NCI-H2227 (cell line): ENCODE results near the gene NHS.
A peak's percentile ranks its signal among the peaks of the same experiment; 100 is the strongest.
"Not testable (repeated sequence)": the region's sequence is repeated elsewhere in the genome, so short reads cannot be mapped to it uniquely, and the experiment has no call there.

Source experiments
- DNase-seq: peaks from one replicate; lab custom pipeline; 2025; ENCODE audit not compliant: unreplicated experiment; lab: John Stamatoyannopoulos, UW

The NHS gene

GRCh38 chrX:17544821-17545220, 169.8 kb downstream of the NHS start:
- DNase-seq, result no peak

- DNase-seq, result no peak
Measured at GRCh38 chrX:17546356-17546755, 171.4 kb downstream of the NHS start.

- DNase-seq, result peak; percentile 8
Measured at GRCh38 chrX:17547658-17548057, 172.7 kb downstream of the NHS start.

GRCh38 chrX:17549107-17549651, 174.2 kb downstream of the NHS start:
- DNase-seq, result peak; percentile 45

GRCh38 chrX:17550011-17550410, 175.0 kb downstream of the NHS start:
- no peak for DNase-seq

GRCh38 chrX:17552044-17552650, 177.1 kb downstream of the NHS start:
- no peak for DNase-seq

- DNase-seq, result no peak
Measured at GRCh38 chrX:17553469-17553868, 178.5 kb downstream of the NHS start.

GRCh38 chrX:17553961-17554482, 179.0 kb downstream of the NHS start:
- DNase-seq, result no peak

GRCh38 chrX:17554914-17555313, 179.9 kb downstream of the NHS start:
- DNase-seq, result no peak

GRCh38 chrX:17555846-17556245, 180.8 kb downstream of the NHS start:
- no peak for DNase-seq

- DNase-seq, result no peak
Measured at GRCh38 chrX:17559728-17560379, 184.9 kb downstream of the NHS start.

GRCh38 chrX:17560385-17560784, 185.4 kb downstream of the NHS start:
- DNase-seq, result no peak

- no peak for DNase-seq
Measured at GRCh38 chrX:17563076-17563475, 188.1 kb downstream of the NHS start.

- DNase-seq, result no peak
Measured at GRCh38 chrX:17563515-17563914, 188.5 kb downstream of the NHS start.

- DNase-seq, result no peak
Measured at GRCh38 chrX:17564689-17565409, 189.8 kb downstream of the NHS start.

GRCh38 chrX:17566740-17567139, 191.7 kb downstream of the NHS start:
- DNase-seq, result peak; percentile 21

GRCh38 chrX:17567187-17567586, 192.2 kb downstream of the NHS start:
- DNase-seq, result no peak

- no peak for DNase-seq
Measured at GRCh38 chrX:17567821-17568220, 192.8 kb downstream of the NHS start.

GRCh38 chrX:17568804-17569203, 193.8 kb downstream of the NHS start:
- not testable (repeated sequence) for DNase-seq

- DNase-seq, result no peak
Measured at GRCh38 chrX:17579026-17579425, 204.0 kb downstream of the NHS start.

- DNase-seq, result peak; percentile 3
Measured at GRCh38 chrX:17580539-17581152, 205.6 kb downstream of the NHS start.
